Bone marrow (tissue), 2 donors: ENCODE results near the gene MED17.

Experiments
- DNase-seq, 2 donors: peaks; one replicate each; lab custom pipeline; 2025; lab: John Stamatoyannopoulos, UW

The MED17 gene

GRCh38 chr11:93784145-93784934 is at the start of gene MED17:
Gene MED17, plus strand, starts transcription at chr11:93784282. Its CDS starts 232 bp downstream, at chr11:93784514.
- DNase-seq, result peak; percentile 71 to 88

- DNase-seq, result no peak
Observed at GRCh38 chr11:93734427-93735222, 49.5 kb upstream of the MED17 start.

GRCh38 chr11:93735627-93736026 is 48.5 kb upstream of the MED17 start:
- DNase-seq, result no peak

GRCh38 chr11:93736129-93736528 is 48.0 kb upstream of the MED17 start:
- DNase-seq, result no peak

- DNase-seq, result no peak
Observed at GRCh38 chr11:93737904-93738612, 46.0 kb upstream of the MED17 start.

GRCh38 chr11:93738647-93739081 is 45.4 kb upstream of the MED17 start:
- no peak for DNase-seq

- no peak for DNase-seq
Observed at GRCh38 chr11:93740031-93740729, 43.9 kb upstream of the MED17 start.

- DNase-seq, result peak in 1 of 2 donors; percentile 13
Observed at GRCh38 chr11:93740730-93741093, 43.4 kb upstream of the MED17 start.

- DNase-seq, result peak; percentile 83 to 98
Observed at GRCh38 chr11:93741094-93741881, 42.8 kb upstream of the MED17 start, which contains the start of the genes C11orf54 and TAF1D. Gene C11orf54, plus strand, starts transcription at chr11:93741672. Its CDS starts 5,722 bp downstream, at chr11:93747394. Gene TAF1D, minus strand, starts transcription at chr11:93741495. Its CDS starts 2,191 bp downstream, at chr11:93739304.

GRCh38 chr11:93741882-93742226 is 42.2 kb upstream of the MED17 start:
- no peak for DNase-seq

- no peak for DNase-seq
Observed at GRCh38 chr11:93743291-93743690, 40.8 kb upstream of the MED17 start.

- no peak for DNase-seq
Observed at GRCh38 chr11:93744669-93745004, 39.4 kb upstream of the MED17 start.

- peak in 1 of 2 donors; percentile 35 for DNase-seq
Observed at GRCh38 chr11:93745005-93745755, 38.9 kb upstream of the MED17 start.

- DNase-seq, result no peak
Observed at GRCh38 chr11:93746101-93746500, 38.0 kb upstream of the MED17 start.

- DNase-seq, result no peak
Observed at GRCh38 chr11:93747122-93747521, 37.0 kb upstream of the MED17 start.

- no peak for DNase-seq
Observed at GRCh38 chr11:93751001-93751400, 33.1 kb upstream of the MED17 start.

GRCh38 chr11:93753241-93753640 is 30.8 kb upstream of the MED17 start:
- DNase-seq, result no peak

- no peak for DNase-seq
Observed at GRCh38 chr11:93756748-93757147, 27.3 kb upstream of the MED17 start.

- no peak for DNase-seq
Observed at GRCh38 chr11:93757301-93757700, 26.8 kb upstream of the MED17 start.
